ENCODE measurements around the gene SCPEP1. TPM values are rescaled to one million over a fixed set of nuclear protein-coding genes. Genes with fewer than 3 reads are reported as not detected.

SCPEP1 gene
- total RNA-seq, 1 donor from 2014 or later = 48.3 TPM

DNA sequence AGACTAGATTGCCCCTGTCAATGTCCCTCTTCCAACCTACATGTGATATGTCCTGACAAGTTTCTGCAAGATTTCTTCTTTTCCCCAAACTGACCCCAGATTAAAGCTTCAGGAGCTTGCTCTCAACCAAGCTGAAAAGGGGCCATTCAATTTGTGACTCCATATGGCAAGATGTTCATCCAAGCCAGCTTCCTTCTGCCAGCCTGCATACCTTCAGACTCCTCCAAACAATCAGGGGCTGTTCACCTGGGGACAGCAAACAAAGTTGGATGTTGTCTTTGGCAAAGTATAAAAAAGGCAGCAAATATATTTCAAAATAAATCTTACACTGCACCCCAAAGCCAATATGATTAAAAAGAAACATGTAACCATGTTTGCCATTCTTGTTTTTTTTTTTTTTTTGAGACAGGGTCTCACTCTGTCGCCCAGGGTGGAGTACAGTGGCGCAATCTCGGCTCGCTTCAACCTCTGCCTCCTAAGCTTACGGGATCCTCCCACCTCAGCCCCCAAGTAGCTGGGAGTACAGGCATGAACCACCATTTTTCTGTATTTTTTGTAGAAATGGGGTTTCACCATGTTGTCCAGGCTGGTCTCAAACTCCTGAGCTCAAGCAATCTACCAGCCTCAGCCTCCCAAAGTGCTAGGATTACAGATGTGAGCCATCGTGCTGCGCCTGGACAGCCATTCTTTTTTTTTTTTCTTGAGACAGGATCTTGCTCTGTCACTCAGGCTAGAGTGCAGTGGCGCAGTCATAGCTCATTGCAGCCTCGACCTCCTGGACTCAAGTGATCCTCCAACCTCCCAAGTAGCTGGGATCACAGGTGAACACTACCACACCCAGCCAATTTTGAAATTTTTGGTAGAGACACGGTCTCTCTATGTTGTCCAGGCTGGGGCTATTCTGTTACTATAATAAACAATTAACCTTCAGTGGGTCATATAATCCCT lies 57.1 kb downstream of the SCPEP1 start:
- Mint-ChIP-seq H3K36me3 (ENCODE audit: insufficient read depth) (no peaks in the 10 kb centered on the region), H3K4me1 (ENCODE audit: low read depth) (peaks cover 12% of the 10 kb centered on the region), H3K4me3 (ENCODE audit: low read depth) (no peak overlapping the region), H3K27me3 (peaks cover 12% of the 10 kb centered on the region), H3K27ac (no peak overlapping the region), H3K9me3 (ENCODE audit: low read depth) (no peaks in the 10 kb centered on the region)
- no peak for DNase-seq (ENCODE audit: low spot score, unreplicated experiment)
- TF ChIP-seq, protein P1, sequence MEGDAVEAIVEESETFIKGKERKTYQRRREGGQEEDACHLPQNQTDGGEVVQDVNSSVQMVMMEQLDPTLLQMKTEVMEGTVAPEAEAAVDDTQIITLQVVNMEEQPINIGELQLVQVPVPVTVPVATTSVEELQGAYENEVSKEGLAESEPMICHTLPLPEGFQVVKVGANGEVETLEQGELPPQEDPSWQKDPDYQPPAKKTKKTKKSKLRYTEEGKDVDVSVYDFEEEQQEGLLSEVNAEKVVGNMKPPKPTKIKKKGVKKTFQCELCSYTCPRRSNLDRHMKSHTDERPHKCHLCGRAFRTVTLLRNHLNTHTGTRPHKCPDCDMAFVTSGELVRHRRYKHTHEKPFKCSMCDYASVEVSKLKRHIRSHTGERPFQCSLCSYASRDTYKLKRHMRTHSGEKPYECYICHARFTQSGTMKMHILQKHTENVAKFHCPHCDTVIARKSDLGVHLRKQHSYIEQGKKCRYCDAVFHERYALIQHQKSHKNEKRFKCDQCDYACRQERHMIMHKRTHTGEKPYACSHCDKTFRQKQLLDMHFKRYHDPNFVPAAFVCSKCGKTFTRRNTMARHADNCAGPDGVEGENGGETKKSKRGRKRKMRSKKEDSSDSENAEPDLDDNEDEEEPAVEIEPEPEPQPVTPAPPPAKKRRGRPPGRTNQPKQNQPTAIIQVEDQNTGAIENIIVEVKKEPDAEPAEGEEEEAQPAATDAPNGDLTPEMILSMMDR (IDR thresholded peaks at IDR 0.05; ENCODE audit: unreplicated experiment) = no peak

DNA sequence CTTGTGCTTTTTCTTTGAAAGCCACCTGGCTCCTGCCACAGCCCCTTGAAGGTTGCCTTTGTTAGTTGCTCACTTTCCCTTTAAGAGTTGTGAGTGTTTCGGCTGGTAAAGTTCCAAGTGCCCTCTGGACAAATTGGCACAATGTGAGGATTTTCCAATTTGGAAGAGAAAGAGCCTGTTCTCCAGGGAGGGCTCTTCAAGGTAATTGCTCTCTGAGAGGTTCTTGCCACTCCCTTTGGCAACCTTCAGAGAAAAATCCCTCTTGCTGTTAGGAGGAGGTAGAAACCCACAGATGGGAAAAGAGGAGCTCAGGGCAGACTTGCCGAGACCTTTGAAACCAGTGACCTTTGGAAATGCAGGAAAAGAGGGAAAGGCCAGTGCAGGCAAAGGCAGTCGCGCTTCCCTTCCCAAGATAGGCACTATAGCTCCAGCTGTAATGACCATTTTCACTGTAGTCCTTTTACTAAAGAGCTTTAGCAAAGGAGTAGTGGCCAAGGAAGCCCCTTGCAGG lies 58.1 kb downstream of the SCPEP1 start:
- DNase-seq (ENCODE audit: low spot score, unreplicated experiment) = no peak
- Mint-ChIP-seq H3K36me3 (ENCODE audit: insufficient read depth) (no peaks in the 10 kb centered on the region), H3K9me3 (ENCODE audit: low read depth) (no peaks in the 10 kb centered on the region), H3K4me3 (ENCODE audit: low read depth) (no peak overlapping the region), H3K4me1 (ENCODE audit: low read depth) (peaks cover 12% of the 10 kb centered on the region), H3K27me3 (peaks cover 12% of the 10 kb centered on the region), H3K27ac (no peak overlapping the region)
- TF ChIP-seq, protein P1 (IDR thresholded peaks at IDR 0.05; ENCODE audit: unreplicated experiment) = no peak

DNA sequence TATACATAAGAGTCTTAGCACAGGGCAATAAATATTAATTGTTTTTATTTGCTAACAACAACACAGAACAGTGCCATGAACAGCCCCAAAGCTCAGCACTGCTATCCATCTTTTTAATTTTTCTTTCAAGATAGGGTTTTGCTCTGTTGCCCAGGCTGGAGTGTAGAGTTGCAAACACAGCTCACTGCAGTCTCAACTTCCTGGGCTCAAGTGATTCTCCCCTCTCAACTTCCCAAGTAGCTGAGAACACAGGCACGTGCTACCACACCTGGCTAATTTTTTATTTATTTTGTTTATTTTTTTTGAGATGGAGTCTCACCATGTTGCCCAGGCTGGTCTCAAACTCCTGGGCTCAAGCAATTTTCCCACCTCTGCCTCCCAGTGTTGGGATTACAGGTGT lies 59.5 kb downstream of the SCPEP1 start:
- H3K27ac Mint-ChIP-seq = no peak overlapping the region
- H3K4me3 Mint-ChIP-seq (ENCODE audit: low read depth) = no peak overlapping the region
- TF ChIP-seq, protein P1 (IDR thresholded peaks at IDR 0.05; ENCODE audit: unreplicated experiment) = no peak
- no peak for DNase-seq (ENCODE audit: low spot score, unreplicated experiment)
- H3K9me3 Mint-ChIP-seq (ENCODE audit: low read depth) = no peaks in the 10 kb centered on the region
- H3K36me3 Mint-ChIP-seq (ENCODE audit: insufficient read depth) = no peaks in the 10 kb centered on the region
- peaks cover 12% of the 10 kb centered on the region for H3K27me3 Mint-ChIP-seq
- peaks cover 12% of the 10 kb centered on the region for H3K4me1 Mint-ChIP-seq (ENCODE audit: low read depth)

DNA sequence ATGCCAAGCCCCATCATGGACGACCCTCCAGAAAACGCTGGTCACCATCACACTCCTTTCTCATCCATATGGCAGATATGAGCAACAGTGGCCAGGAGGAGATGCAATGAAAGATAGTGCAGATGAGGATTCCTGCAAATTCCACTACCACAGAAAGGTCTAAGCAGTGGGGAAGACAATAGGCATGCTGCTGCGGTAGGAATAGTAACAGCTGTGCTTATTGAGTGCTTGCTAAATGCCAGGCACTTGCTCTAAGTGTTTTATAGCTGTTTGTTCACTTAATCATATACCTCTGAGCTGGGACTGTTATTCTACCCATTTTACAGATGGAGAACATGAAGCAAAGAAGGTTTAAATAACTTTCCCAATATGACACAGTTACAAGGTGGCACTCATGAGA lies 60.6 kb downstream of the SCPEP1 start:
- H3K9me3 Mint-ChIP-seq (ENCODE audit: low read depth) = no peaks in the 10 kb centered on the region
- H3K27ac Mint-ChIP-seq = no peak overlapping the region
- TF ChIP-seq, protein P1 (IDR thresholded peaks at IDR 0.05; ENCODE audit: unreplicated experiment) = no peak
- H3K4me1 Mint-ChIP-seq (ENCODE audit: low read depth) = peaks cover 8% of the 10 kb centered on the region
- no peak overlapping the region for H3K4me3 Mint-ChIP-seq (ENCODE audit: low read depth)
- peaks cover 14% of the 10 kb centered on the region for H3K27me3 Mint-ChIP-seq
- H3K36me3 Mint-ChIP-seq (ENCODE audit: insufficient read depth) = no peaks in the 10 kb centered on the region
- no peak for DNase-seq (ENCODE audit: low spot score, unreplicated experiment)

DNA sequence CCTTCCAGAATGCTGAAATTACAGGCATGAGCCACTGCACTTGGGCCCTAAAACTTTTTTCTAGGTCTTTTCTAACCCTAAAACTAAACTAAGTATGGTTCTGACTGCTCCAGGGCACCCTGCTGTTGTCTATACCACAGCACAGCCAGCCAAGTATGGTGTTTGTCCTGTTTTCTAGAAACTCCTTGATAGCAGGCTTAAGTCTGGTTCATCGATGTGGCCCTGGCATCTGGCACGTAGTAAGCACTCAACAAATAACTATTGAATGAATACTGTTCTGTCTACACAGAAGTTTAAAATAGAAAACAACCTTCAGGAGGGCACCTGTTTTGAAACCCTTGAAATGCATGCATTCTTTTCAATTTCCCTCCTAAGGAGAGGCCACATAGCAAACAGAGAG lies 62.6 kb downstream of the SCPEP1 start:
- Mint-ChIP-seq H3K9me3 (ENCODE audit: low read depth) (peaks cover 2% of the 10 kb centered on the region), H3K36me3 (ENCODE audit: insufficient read depth) (no peaks in the 10 kb centered on the region), H3K27ac (no peak overlapping the region), H3K27me3 (peaks cover 14% of the 10 kb centered on the region), H3K4me1 (ENCODE audit: low read depth) (peaks cover 8% of the 10 kb centered on the region), H3K4me3 (ENCODE audit: low read depth) (no peak overlapping the region)
- DNase-seq (ENCODE audit: low spot score, unreplicated experiment) = no peak
- TF ChIP-seq, protein P1 (IDR thresholded peaks at IDR 0.05; ENCODE audit: unreplicated experiment) = no peak

All from progenitor cell of endocrine pancreas (in vitro differentiated cells).